ENCODE results near the gene MFSD6L.

Gene MFSD6L

DNA sequence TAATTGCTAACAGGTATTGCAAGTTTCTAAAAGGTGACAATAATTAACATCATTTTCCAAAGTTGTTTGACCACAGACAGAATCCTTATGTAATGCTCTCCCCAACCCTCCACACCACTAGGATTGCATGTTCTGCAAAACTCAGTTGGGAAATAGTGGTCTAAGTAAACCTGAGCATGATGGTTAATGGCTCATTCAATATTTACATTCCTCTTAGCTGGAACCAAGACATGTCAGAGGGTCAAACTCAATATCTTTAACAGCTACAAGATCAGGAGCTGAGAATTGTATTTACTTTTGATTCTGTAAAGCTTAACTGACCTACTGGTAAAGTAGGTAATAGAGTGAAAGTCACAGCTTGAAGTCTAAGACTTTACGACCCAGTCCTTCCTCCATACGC lies 10.2 kb downstream of the MFSD6L start:
- Histone ChIP-seq H3K4me1 (ENCODE audit: control insufficient read depth in 1 of 2, insufficient read depth in 2 of 2, low read length in 2 of 2) (no peaks in the 10 kb centered on the region), H2AK5ac (ENCODE audit: low read length) (no peak overlapping the region), H3K4ac (ENCODE audit: low read depth, low read length) (no peak overlapping the region), H4K91ac (ENCODE audit: low read depth, low read length) (no peak overlapping the region), H3K18ac (ENCODE audit: low read length) (no peak overlapping the region), H4K8ac (ENCODE audit: low read depth, low read length) (no peak overlapping the region), H3K27me3 (ENCODE audit: insufficient read depth, low read length) (no peaks in the 10 kb centered on the region), H2BK120ac (ENCODE audit: insufficient read depth, low read length, poor library complexity) (no peak overlapping the region), H2AFZ (ENCODE audit: insufficient read depth, low read length, poor library complexity) (no peak overlapping the region), H3K79me1 (ENCODE audit: low read length) (no peaks in the 10 kb centered on the region), H3K4me3 (ENCODE audit: low read depth, low read length) (no peak overlapping the region), H3K14ac (ENCODE audit: low read length) (no peak overlapping the region), H3K79me2 (ENCODE audit: control insufficient read depth, insufficient read depth, low read length, poor library complexity) (no peaks in the 10 kb centered on the region), H2BK12ac (ENCODE audit: low read length) (no peak overlapping the region), H3K9ac (ENCODE audit: low read length) (no peak overlapping the region), H2BK5ac (ENCODE audit: low read depth, low read length, poor library complexity) (no peak overlapping the region), H3K4me2 (ENCODE audit: low read length) (no peak overlapping the region), H3K27ac (ENCODE audit: low read depth, low read length) (no peak overlapping the region), H4K12ac (ENCODE audit: low read depth, low read length) (no peak overlapping the region), H3K36me3 (ENCODE audit: control insufficient read depth in 1 of 2, insufficient read depth in 2 of 2, low read length in 2 of 2) (no peaks in the 10 kb centered on the region), H3K23ac (ENCODE audit: low read length) (no peak overlapping the region), H3K9me3 (ENCODE audit: insufficient read depth, low read depth, low read length) (no peaks in the 10 kb centered on the region)
- no peak for DNase-seq
- WGBS (ENCODE audit: extremely low coverage, insufficient coverage, insufficient read length), result no CpG with 5 or more reads among the region's 2 CpGs

DNA sequence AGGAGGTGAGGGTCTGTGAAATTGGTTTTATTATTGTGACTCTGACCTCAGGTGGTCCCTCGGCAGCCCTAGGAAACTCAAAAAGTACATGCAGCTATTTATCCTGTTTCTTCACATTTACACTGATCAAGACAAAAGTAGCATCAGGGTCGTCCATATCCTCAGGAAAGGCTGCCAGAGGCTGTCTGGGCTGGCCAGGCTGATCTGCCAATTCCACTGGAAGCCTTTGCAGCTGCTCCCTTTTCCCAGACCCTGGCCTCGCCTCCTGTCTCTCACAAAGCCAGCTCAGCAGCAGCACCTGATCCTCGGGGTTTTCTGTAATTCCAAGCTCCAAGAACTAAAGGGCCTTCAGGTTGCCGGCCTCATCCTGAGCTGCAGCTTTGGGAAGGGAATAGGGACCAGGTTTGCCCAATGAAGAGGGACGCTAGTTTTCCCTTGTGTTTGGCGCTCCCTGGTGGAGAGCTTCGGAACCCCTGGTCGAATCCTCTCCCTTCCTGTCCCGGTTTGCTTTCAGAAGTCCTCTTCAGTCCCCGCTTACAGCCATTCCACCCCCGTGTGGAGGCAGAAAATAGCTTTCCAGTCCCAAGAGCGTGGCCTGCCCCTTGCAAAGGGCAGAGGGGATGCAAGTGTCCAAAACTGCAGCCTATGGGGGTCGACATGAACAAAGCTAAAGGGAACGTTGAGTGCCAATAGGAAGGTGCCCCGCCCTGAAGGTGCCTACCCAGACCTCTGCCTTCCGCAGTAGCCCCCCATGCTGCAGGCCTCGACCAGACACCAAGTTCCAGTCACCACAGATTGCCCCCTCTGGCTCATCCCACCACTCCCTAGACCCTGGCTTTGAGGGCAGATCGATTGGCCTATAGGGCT lies 13.4 kb downstream of the MFSD6L start:
- H2BK12ac ChIP-seq (ENCODE audit: low read length), result no peak overlapping the region
- no CpG with 5 or more reads among the region's 19 CpGs for WGBS (ENCODE audit: extremely low coverage, insufficient coverage, insufficient read length)

GRCh38 chr17:8782176-8782575 lies 17.0 kb downstream of the MFSD6L start:
- Histone ChIP-seq H4K8ac (ENCODE audit: low read depth, low read length) (peak overlapping the region; percentile 79), H3K14ac (ENCODE audit: low read length) (peak overlapping the region; percentile 61), H3K23ac (ENCODE audit: low read length) (no peak overlapping the region), H3K4ac (ENCODE audit: low read depth, low read length) (no peak overlapping the region), H3K4me2 (ENCODE audit: low read length) (peak overlapping the region; percentile 39), H3K36me3 (ENCODE audit: control insufficient read depth in 1 of 2, insufficient read depth in 2 of 2, low read length in 2 of 2) (no peaks in the 10 kb centered on the region), H3K18ac (ENCODE audit: low read length) (no peak overlapping the region), H2BK5ac (ENCODE audit: low read depth, low read length, poor library complexity) (peak overlapping the region; percentile 92), H4K91ac (ENCODE audit: low read depth, low read length) (no peak overlapping the region), H2AK5ac (ENCODE audit: low read length) (no peak overlapping the region), H3K27me3 (ENCODE audit: insufficient read depth, low read length) (no peaks in the 10 kb centered on the region), H2BK12ac (ENCODE audit: low read length) (peak overlapping the region; percentile 84), H3K79me1 (ENCODE audit: low read length) (peaks cover 2% of the 10 kb centered on the region), H3K9ac (ENCODE audit: low read length) (no peak overlapping the region), H2BK120ac (ENCODE audit: insufficient read depth, low read length, poor library complexity) (peak overlapping the region; percentile 86), H3K4me1 (ENCODE audit: control insufficient read depth in 1 of 2, insufficient read depth in 2 of 2, low read length in 2 of 2) (peaks cover 2 to 5% of the 10 kb centered on the region in 2 experiments), H3K27ac (ENCODE audit: low read depth, low read length) (peak overlapping the region; percentile 86), H3K79me2 (ENCODE audit: control insufficient read depth, insufficient read depth, low read length, poor library complexity) (no peaks in the 10 kb centered on the region), H3K9me3 (ENCODE audit: insufficient read depth, low read depth, low read length) (no peaks in the 10 kb centered on the region), H3K4me3 (ENCODE audit: low read depth, low read length) (no peak overlapping the region), H2AFZ (ENCODE audit: insufficient read depth, low read length, poor library complexity) (peak overlapping the region; percentile 54), H4K12ac (ENCODE audit: low read depth, low read length) (no peak overlapping the region)
- peak in 1 of 2 donors; percentile 96 for DNase-seq
- no CpG with 5 or more reads among the region's 1 CpG for WGBS (ENCODE audit: extremely low coverage, insufficient coverage, insufficient read length)

More for the DNA sequence above, 13.4 kb downstream of the MFSD6L start:
- no peak overlapping the region for H3K27ac ChIP-seq (ENCODE audit: low read depth, low read length)
- H3K4me1 ChIP-seq (ENCODE audit: control insufficient read depth in 1 of 2, insufficient read depth in 2 of 2, low read length in 2 of 2), result peaks cover 2 to 5% of the 10 kb centered on the region in 2 experiments
- H3K4ac ChIP-seq (ENCODE audit: low read depth, low read length), result no peak overlapping the region
- H4K12ac ChIP-seq (ENCODE audit: low read depth, low read length), result no peak overlapping the region
- no peak overlapping the region for H4K8ac ChIP-seq (ENCODE audit: low read depth, low read length)
- H2AFZ ChIP-seq (ENCODE audit: insufficient read depth, low read length, poor library complexity), result no peak overlapping the region
- H3K9ac ChIP-seq (ENCODE audit: low read length), result no peak overlapping the region
- H3K27me3 ChIP-seq (ENCODE audit: insufficient read depth, low read length), result no peaks in the 10 kb centered on the region
- H3K9me3 ChIP-seq (ENCODE audit: insufficient read depth, low read depth, low read length), result no peaks in the 10 kb centered on the region
- no peaks in the 10 kb centered on the region for H3K79me2 ChIP-seq (ENCODE audit: control insufficient read depth, insufficient read depth, low read length, poor library complexity)
- no peak overlapping the region for H3K18ac ChIP-seq (ENCODE audit: low read length)
- H2BK5ac ChIP-seq (ENCODE audit: low read depth, low read length, poor library complexity), result no peak overlapping the region
- no peak overlapping the region for H3K14ac ChIP-seq (ENCODE audit: low read length)
- peak; percentile 76 to 93 for DNase-seq
- H3K36me3 ChIP-seq (ENCODE audit: control insufficient read depth in 1 of 2, insufficient read depth in 2 of 2, low read length in 2 of 2), result no peaks in the 10 kb centered on the region
- no peak overlapping the region for H2AK5ac ChIP-seq (ENCODE audit: low read length)
- H4K91ac ChIP-seq (ENCODE audit: low read depth, low read length), result no peak overlapping the region
- no peak overlapping the region for H2BK120ac ChIP-seq (ENCODE audit: insufficient read depth, low read length, poor library complexity)
- no peak overlapping the region for H3K4me2 ChIP-seq (ENCODE audit: low read length)
- no peak overlapping the region for H3K4me3 ChIP-seq (ENCODE audit: low read depth, low read length)
- peaks cover 2% of the 10 kb centered on the region for H3K79me1 ChIP-seq (ENCODE audit: low read length)
- H3K23ac ChIP-seq (ENCODE audit: low read length), result no peak overlapping the region

- Histone ChIP-seq H3K18ac (ENCODE audit: low read length) (no peak overlapping the region), H3K9ac (ENCODE audit: low read length) (no peak overlapping the region), H2AK5ac (ENCODE audit: low read length) (no peak overlapping the region), H2AFZ (ENCODE audit: insufficient read depth, low read length, poor library complexity) (peak overlapping the region; percentile 54), H2BK5ac (ENCODE audit: low read depth, low read length, poor library complexity) (peak overlapping the region; percentile 92), H4K8ac (ENCODE audit: low read depth, low read length) (peak overlapping the region; percentile 79), H3K4me3 (ENCODE audit: low read depth, low read length) (no peak overlapping the region), H3K4me2 (ENCODE audit: low read length) (peak overlapping the region; percentile 39), H3K4ac (ENCODE audit: low read depth, low read length) (no peak overlapping the region), H4K91ac (ENCODE audit: low read depth, low read length) (no peak overlapping the region), H2BK120ac (ENCODE audit: insufficient read depth, low read length, poor library complexity) (peak overlapping the region; percentile 60), H3K79me2 (ENCODE audit: control insufficient read depth, insufficient read depth, low read length, poor library complexity) (no peaks in the 10 kb centered on the region), H2BK12ac (ENCODE audit: low read length) (no peak overlapping the region), H3K36me3 (ENCODE audit: control insufficient read depth in 1 of 2, insufficient read depth in 2 of 2, low read length in 2 of 2) (no peaks in the 10 kb centered on the region), H3K14ac (ENCODE audit: low read length) (no peak overlapping the region), H3K9me3 (ENCODE audit: insufficient read depth, low read depth, low read length) (no peaks in the 10 kb centered on the region), H3K79me1 (ENCODE audit: low read length) (peaks cover 2% of the 10 kb centered on the region), H3K23ac (ENCODE audit: low read length) (no peak overlapping the region), H4K12ac (ENCODE audit: low read depth, low read length) (no peak overlapping the region), H3K27ac (ENCODE audit: low read depth, low read length) (peak overlapping the region; percentile 86), H3K4me1 (ENCODE audit: control insufficient read depth in 1 of 2, insufficient read depth in 2 of 2, low read length in 2 of 2) (peaks cover 2 to 5% of the 10 kb centered on the region in 2 experiments), H3K27me3 (ENCODE audit: insufficient read depth, low read length) (no peaks in the 10 kb centered on the region)
- WGBS (ENCODE audit: extremely low coverage, insufficient coverage, insufficient read length), result no CpG with 5 or more reads among the region's 4 CpGs
- DNase-seq, result peak; percentile 35 to 99
Observed at GRCh38 chr17:8781776-8782175, 17.4 kb downstream of the MFSD6L start.
